Ascending aorta (tissue), 2 donors: ENCODE results near the gene IL4I1. TPM values are rescaled to one million over a fixed set of nuclear protein-coding genes. Genes with fewer than 3 reads are reported as not detected.

Experiments
- DNase-seq, 2 donors: peaks; one replicate each; pipeline ENCODE4 v3.0.0-alpha.2; 2019; ENCODE audit warnings: low spot score in 2 of 2
- H3K27ac ChIP-seq, 2 donors: fragments of 200-600 bp; sonication (generic); one replicate each; pipeline ENCODE4 v1.5.1; 2016 to 2017; ENCODE audit warnings: mild to moderate bottlenecking in 1 of 2
- H3K27me3 ChIP-seq: fragments of 200-600 bp; sonication (generic); one replicate; pipeline ENCODE4 v1.5.1; 2017
- H3K36me3 ChIP-seq, 2 donors: fragments of 200-600 bp; sonication (generic); one replicate each; pipeline ENCODE4 v1.5.1; 2016
- H3K4me1 ChIP-seq, 2 donors: fragments of 200-600 bp; sonication (generic); one replicate each; pipeline ENCODE4 v1.5.1; 2016 to 2017; ENCODE audit warnings: mild to moderate bottlenecking in 1 of 2
- H3K4me3 ChIP-seq, 2 donors: fragments of 200-600 bp; sonication (generic); one replicate each; pipeline ENCODE4 v1.5.1; 2016 to 2017; ENCODE audit warnings: mild to moderate bottlenecking in 1 of 2
- H3K9me3 ChIP-seq, 2 donors: fragments of 200-600 bp; sonication (generic); one replicate each; pipeline ENCODE4 v1.5.1; 2016
- intact Hi-C: fragments of 100-400 bp; cut with DNase I; formaldehyde crosslinking; loops from one replicate; pipeline ENCODE4 v1.15.1; 2023
- total RNA-seq: library from RNA; depleted of rRNA; stranded (reverse); fragments of >200 nt; gene quantifications from one replicate; pipeline ENCODE4 v1.1.0, GENCODE V29; 2016
- TF ChIP-seq, protein P1 (sequence below), 3 experiments: fragments of 200-600 bp in 2 of 3; fragments of 450-650 bp in 1 of 3; sonication (generic) in 2 of 3; IDR thresholded peaks; one replicate each; pipeline ENCODE4 v1.5.1; 2016 to 2019; ENCODE audit warnings: antibody characterized with exemption in 3 of 3, mild to moderate bottlenecking in 1 of 3, moderate library complexity in 1 of 3

Gene IL4I1
- total RNA-seq, 1 donor from 2014 or later = 0.96 TPM

GRCh38 chr19:49916839-49917733 is 20.4 kb upstream of the IL4I1 start:
- Histone ChIP-seq H3K36me3 (peaks cover 10 to 54% of the 10 kb centered on the region in 2 donors), H3K27ac (no peak overlapping the region), H3K27me3 (no peaks in the 10 kb centered on the region)

DNA sequence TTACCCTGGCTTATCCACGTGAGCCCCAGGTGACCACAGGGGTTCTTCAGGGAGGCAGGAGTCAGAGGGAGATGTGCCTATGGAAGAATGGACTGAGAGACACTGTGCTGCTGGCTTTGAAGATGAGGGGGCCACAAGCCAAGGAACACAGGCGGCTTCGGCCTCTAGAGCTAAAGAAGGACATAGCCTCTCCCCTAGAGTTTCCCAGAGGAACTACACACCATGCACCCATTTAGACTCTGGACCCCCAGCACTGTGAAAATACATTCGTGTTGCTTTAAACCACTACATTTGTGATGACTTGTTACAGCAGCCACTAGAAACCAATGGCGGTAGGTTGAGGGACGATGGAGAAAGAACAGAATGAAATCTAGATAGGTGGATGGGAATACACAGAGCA is 18.6 kb upstream of the IL4I1 start:
- Histone ChIP-seq H3K9me3 (no peaks in the 10 kb centered on the region), H3K4me3 (no peak overlapping the region), H3K4me1 (peaks cover 7 to 10% of the 10 kb centered on the region in 2 donors), H3K27ac (no peak overlapping the region), H3K36me3 (peaks cover 5 to 39% of the 10 kb centered on the region in 2 donors), H3K27me3 (no peaks in the 10 kb centered on the region)
- TF ChIP-seq, protein P1, sequence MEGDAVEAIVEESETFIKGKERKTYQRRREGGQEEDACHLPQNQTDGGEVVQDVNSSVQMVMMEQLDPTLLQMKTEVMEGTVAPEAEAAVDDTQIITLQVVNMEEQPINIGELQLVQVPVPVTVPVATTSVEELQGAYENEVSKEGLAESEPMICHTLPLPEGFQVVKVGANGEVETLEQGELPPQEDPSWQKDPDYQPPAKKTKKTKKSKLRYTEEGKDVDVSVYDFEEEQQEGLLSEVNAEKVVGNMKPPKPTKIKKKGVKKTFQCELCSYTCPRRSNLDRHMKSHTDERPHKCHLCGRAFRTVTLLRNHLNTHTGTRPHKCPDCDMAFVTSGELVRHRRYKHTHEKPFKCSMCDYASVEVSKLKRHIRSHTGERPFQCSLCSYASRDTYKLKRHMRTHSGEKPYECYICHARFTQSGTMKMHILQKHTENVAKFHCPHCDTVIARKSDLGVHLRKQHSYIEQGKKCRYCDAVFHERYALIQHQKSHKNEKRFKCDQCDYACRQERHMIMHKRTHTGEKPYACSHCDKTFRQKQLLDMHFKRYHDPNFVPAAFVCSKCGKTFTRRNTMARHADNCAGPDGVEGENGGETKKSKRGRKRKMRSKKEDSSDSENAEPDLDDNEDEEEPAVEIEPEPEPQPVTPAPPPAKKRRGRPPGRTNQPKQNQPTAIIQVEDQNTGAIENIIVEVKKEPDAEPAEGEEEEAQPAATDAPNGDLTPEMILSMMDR (IDR thresholded peaks at IDR 0.05) = no peak
- intact Hi-C loops = no loop called here
- no peak for DNase-seq

More at GRCh38 chr19:49916839-49917733, 20.4 kb upstream of the IL4I1 start:
- TF ChIP-seq, protein P1 (IDR thresholded peaks at IDR 0.05) = no peak
- Histone ChIP-seq H3K9me3 (no peaks in the 10 kb centered on the region), H3K4me3 (no peak overlapping the region), H3K4me1 (no peaks in the 10 kb centered on the region)
- intact Hi-C loops = no loop called here
- DNase-seq = no peak

DNA sequence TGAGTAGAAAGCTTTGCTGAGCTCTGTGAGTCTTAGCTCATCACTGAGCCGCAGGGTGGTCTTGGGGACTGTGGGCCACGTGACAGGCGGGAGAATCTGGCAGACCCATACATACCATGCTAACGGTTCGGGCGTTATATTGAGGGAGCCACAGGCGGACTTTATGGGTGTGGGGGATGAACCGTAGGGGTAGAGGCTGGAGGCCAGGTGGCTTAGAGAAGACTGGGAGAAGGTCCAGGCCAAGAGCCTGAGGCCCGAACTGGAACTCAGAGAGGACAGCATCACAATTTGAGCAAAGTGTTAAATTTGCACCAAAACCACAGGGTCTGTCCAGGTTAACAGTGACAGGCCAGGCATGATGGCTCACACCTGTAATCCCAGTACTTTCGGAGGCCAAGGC is 17.0 kb upstream of the IL4I1 start:
- no peak for DNase-seq
- no peaks in the 10 kb centered on the region for H3K27me3 ChIP-seq
- H3K4me1 ChIP-seq = peaks cover 7 to 10% of the 10 kb centered on the region in 2 donors
- TF ChIP-seq, protein P1 (IDR thresholded peaks at IDR 0.05) = no peak
- intact Hi-C loops = no loop called here
- H3K4me3 ChIP-seq = no peak overlapping the region
- H3K36me3 ChIP-seq = peaks cover 13 to 46% of the 10 kb centered on the region in 2 donors
- H3K9me3 ChIP-seq = no peaks in the 10 kb centered on the region
- no peak overlapping the region for H3K27ac ChIP-seq

- TF ChIP-seq, protein P1 (IDR thresholded peaks at IDR 0.05) = no peak
- Histone ChIP-seq H3K9me3 (no peaks in the 10 kb centered on the region), H3K4me3 (no peak overlapping the region), H3K36me3 (peaks cover 18 to 47% of the 10 kb centered on the region in 2 donors), H3K27ac (peak overlapping the region in 1 of 2 donors; percentile 73), H3K27me3 (no peaks in the 10 kb centered on the region), H3K4me1 (peaks cover 7 to 10% of the 10 kb centered on the region in 2 donors)
- intact Hi-C loops = no loop called here
- no peak for DNase-seq
Observed at GRCh38 chr19:49912965-49913685, 16.4 kb upstream of the IL4I1 start.

GRCh38 chr19:49911381-49912145 is 14.9 kb upstream of the IL4I1 start:
- H3K4me1 ChIP-seq = peaks cover 7 to 10% of the 10 kb centered on the region in 2 donors
- H3K9me3 ChIP-seq = no peaks in the 10 kb centered on the region
- no peaks in the 10 kb centered on the region for H3K27me3 ChIP-seq
- H3K4me3 ChIP-seq = no peak overlapping the region
- TF ChIP-seq, protein P1 (IDR thresholded peaks at IDR 0.05) = no peak
- intact Hi-C loops = no loop called here
- H3K36me3 ChIP-seq = peaks cover 25 to 48% of the 10 kb centered on the region in 2 donors
- no peak for DNase-seq
- peak overlapping the region; percentile 62 to 73 for H3K27ac ChIP-seq
